ENCODE results near the gene SPEF1. TPM values are rescaled to one million over a fixed set of nuclear protein-coding genes. Genes with fewer than 3 reads are reported as not detected.

SPEF1 gene
- total and polyA plus RNA-seq, 2 of the 4 experiments (the other 2 are of a cell fraction) = 0.15 TPM; not detected in 1

- TF ChIP-seq MAZ (IDR thresholded peaks at IDR 0.05; ENCODE audit: borderline replicate concordance, low read depth, low read length) (peak; percentile 99), MAFK (IDR thresholded peaks at IDR 0.05; ENCODE audit: low read depth, low read length) (no peak), BHLHE40 (IDR thresholded peaks at IDR 0.05; ENCODE audit: low read depth, low read length) (peak; percentile 79; the same call in 1 of the 2 replicates)
These were observed 30.4 kb upstream of the SPEF1 start (continued) for GRCh38 chr20:3811467-3812258.

- ATAC-seq (ENCODE audit: low read depth) = no peak
- no peak overlapping the region for H3K4me3 ChIP-seq (ENCODE audit: insufficient read depth, low read depth, low read length)
- H2AK5ac ChIP-seq (ENCODE audit: low read depth, low read length) = peak overlapping the region; percentile 96
- peak overlapping the region; percentile 98 for H3K14ac ChIP-seq (replicated peaks; ENCODE audit: low read depth, low read length)
- dilution Hi-C loops (cut with HindIII; ENCODE audit: low sequenced_read_pairs, unreplicated experiment) = no loop called here
- peak overlapping the region; percentile 99 for H2BK20ac ChIP-seq (ENCODE audit: low read depth, low read length)
- H3K79me1 ChIP-seq (ENCODE audit: low read depth in 1 of 2, low read length in 2 of 2) = peaks cover 11 to 61% of the 10 kb centered on the region in 2 experiments
- H3K27ac ChIP-seq (ENCODE audit: insufficient read depth, low read length) = peak overlapping the region; percentile 96
- peaks cover 27% of the 10 kb centered on the region for H3K9me1 ChIP-seq (ENCODE audit: insufficient read depth, low read length)
- H3K36me3 ChIP-seq (ENCODE audit: control insufficient read depth, insufficient read depth, low read length) = peaks cover 27% of the 10 kb centered on the region
- TF ChIP-seq RAD21 (IDR thresholded peaks at IDR 0.05; ENCODE audit: low read length) (no peak), CEBPB (IDR thresholded peaks at IDR 0.05; ENCODE audit: low read depth, low read length) (no peak), CTCF (conservative IDR thresholded peaks at IDR 0.05; ENCODE audit: low read depth, low read length) (no peak), USF2 (IDR thresholded peaks at IDR 0.05; ENCODE audit: low read depth, low read length) (no peak), POLR2A (IDR thresholded peaks at IDR 0.05; ENCODE audit: low read depth, low read length) (no peak), MAZ (IDR thresholded peaks at IDR 0.05; ENCODE audit: borderline replicate concordance, low read depth, low read length) (no peak), NFE2L2 (IDR thresholded peaks at IDR 0.05; ENCODE audit: low read depth, low read length) (no peak), ELK1 (IDR thresholded peaks at IDR 0.05; ENCODE audit: borderline replicate concordance, low read depth, low read length) (no peak), SMC3 (IDR thresholded peaks at IDR 0.05; ENCODE audit: low read depth, low read length) (no peak)
- H2AFZ ChIP-seq (replicated peaks; ENCODE audit: low read length, poor library complexity) = peak overlapping the region; percentile 79
- POLR2A ChIA-PET (ENCODE audit: unreplicated experiment) = no interaction called here
- no TSS peak for BruUV-seq (replicated peaks)
- peak overlapping the region; percentile 95 for H2BK120ac ChIP-seq (ENCODE audit: low read depth, low read length)
- intact Hi-C loops (cut with micrococcal nuclease) = no loop called here
- H3K18ac ChIP-seq (ENCODE audit: low read depth, low read length) = peak overlapping the region; percentile 89
- CTCF ChIA-PET = no interaction called here
- DNase-seq = no peak
- no peaks in the 10 kb centered on the region for H3K27me3 ChIP-seq (ENCODE audit: control insufficient read depth, insufficient read depth, low read length)
- peak overlapping the region; percentile 99 for H4K91ac ChIP-seq (ENCODE audit: insufficient read depth, low read depth, low read length)
- H3K4me1 ChIP-seq (ENCODE audit: control insufficient read depth, insufficient read depth, low read length) = peaks cover 36% of the 10 kb centered on the region
- peak overlapping the region; percentile 90 for H3K56ac ChIP-seq (ENCODE audit: extremely low read depth, insufficient read depth, low read length)
- H3K9me3 ChIP-seq (ENCODE audit: control insufficient read depth, insufficient read depth, low read length) = no peaks in the 10 kb centered on the region
- H4K20me1 ChIP-seq (ENCODE audit: insufficient read depth, low read length) = no peaks in the 10 kb centered on the region
- H2BK15ac ChIP-seq (ENCODE audit: low read depth, low read length) = peak overlapping the region; percentile 96; the same call in 2 of the 3 replicates
- in situ Hi-C loops (cut with MboI; ENCODE audit: low sequenced_read_pairs) = no loop called here
- peak overlapping the region; percentile 90 for H4K5ac ChIP-seq (ENCODE audit: low read depth, low read length)
- peak overlapping the region; percentile 92 to 97 for H4K8ac ChIP-seq (ENCODE audit: low read depth in 2 of 2, low read length in 2 of 2)
- WGBS, 2 experiments (ENCODE audit: extremely low coverage in 2 of 2, insufficient read length in 1 of 2) = no CpG with 5 or more reads among the region's 3 CpGs
- H3K9ac ChIP-seq (ENCODE audit: low read depth, low read length) = peak overlapping the region; percentile 45
- H3K4me2 ChIP-seq (ENCODE audit: low read depth, low read length) = no peak overlapping the region
- peak overlapping the region; percentile 95 for H2BK5ac ChIP-seq (ENCODE audit: low read depth, low read length, poor library complexity, severe bottlenecking)
- peak overlapping the region; percentile 97 for H2AK9ac ChIP-seq (replicated peaks; ENCODE audit: low read depth, low read length, poor library complexity)
- peak overlapping the region; percentile 97 for H3K4ac ChIP-seq (ENCODE audit: low read depth, low read length)
- H3K23ac ChIP-seq (ENCODE audit: low read depth, low read length) = peak overlapping the region; percentile 94; the same call in 1 of the 2 replicates
These were observed 27.3 kb upstream of the SPEF1 start for GRCh38 chr20:3808544-3808943.

All from IMR-90 (cell line).